Activated CD4-positive, alpha-beta T cell treated with anti-CD3 and anti-CD28 coated beads, Interleukin-2, amount 50 U/mL, for 24 hours (primary cell): ENCODE results near the gene ISCU.
A peak's percentile ranks its signal among the peaks of the same experiment; 100 is the strongest.
"Not testable (repeated sequence)": the region's sequence is repeated elsewhere in the genome, so short reads cannot be mapped to it uniquely, and the experiment has no call there.

ENCODE experiments used
- DNase-seq, 2 donors: peaks; one replicate each; pipeline ENCODE4 v3.0.0-alpha.2; 2020; ENCODE audit warnings: low read depth in 1 of 2, low spot score in 1 of 2

ISCU gene

GRCh38 chr12:108568338-108569154 lies 6.2 kb downstream of the ISCU start:
- DNase-seq: peak in 1 of 2 donors; percentile 72

DNA sequence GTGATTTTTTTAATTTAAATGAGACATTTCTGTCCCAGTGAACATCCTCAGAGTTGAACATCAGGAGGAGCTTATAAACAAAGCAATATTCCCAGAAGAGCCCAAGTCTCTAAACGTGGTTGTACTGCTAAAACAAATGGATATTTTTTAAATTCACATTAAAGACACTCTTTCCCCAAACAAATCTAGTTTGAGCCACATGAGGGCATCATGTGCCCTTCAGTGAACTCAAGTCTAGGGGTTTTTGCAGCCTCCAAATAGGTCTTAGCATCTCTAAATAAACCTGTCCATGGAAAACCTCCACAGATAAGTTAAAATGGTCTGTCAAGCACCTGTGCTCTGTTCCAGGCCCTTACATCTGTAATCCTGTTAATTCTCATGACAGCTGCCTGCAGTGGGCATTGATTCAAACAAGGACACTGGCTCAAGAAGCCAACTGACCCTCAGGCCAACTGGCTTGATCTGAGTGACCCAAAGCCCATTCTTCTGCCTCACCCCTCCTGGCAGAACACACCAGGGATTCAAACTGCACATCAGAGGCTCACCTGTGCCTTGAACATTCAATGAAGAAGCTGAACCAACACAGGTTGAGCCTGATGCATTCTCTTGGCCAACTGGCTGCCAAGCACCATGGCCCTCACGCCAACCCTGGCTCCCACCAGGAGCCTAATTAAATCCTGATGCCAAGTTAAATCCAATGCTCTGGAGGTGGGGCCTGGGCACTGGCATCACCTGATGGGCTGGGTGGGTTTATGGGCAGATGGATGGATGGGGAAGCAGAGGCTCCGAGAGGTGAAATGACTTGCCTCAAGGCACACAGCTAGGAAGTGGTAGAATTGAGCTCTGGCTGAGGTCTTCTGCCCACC lies 8.6 kb downstream of the ISCU start:
- DNase-seq: no peak

DNA sequence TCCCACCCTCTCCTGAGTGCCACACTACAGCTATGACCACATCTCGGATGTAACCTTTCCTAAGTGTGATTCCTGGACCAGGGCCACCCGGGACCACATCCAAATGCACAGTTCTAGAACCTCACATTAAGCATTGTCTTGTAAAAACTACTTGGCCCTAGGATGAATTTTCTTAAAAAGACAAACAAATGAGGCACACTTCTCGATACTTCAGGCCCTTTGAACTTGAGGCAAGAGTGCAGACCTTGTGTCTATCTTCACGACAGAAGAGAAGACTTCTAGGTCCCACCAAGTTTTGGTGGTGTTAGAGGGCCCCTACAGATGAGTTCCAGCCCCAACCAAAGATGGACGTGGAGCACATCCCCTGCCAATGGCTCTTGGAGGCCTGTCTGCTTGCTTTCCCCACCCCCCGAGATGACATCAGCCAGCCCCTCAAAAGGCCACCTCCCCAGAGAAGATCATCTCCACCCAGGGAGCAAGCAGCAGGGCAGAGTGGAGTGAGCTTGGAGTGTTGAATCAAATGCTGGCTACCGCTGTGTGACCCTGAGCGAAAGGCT lies 9.3 kb downstream of the ISCU start:
- DNase-seq: no peak

GRCh38 chr12:108572166-108572790 lies 9.9 kb downstream of the ISCU start:
- DNase-seq: no peak

GRCh38 chr12:108573317-108573716 lies 10.9 kb downstream of the ISCU start:
- DNase-seq: peak in 1 of 2 donors; percentile 32

DNA sequence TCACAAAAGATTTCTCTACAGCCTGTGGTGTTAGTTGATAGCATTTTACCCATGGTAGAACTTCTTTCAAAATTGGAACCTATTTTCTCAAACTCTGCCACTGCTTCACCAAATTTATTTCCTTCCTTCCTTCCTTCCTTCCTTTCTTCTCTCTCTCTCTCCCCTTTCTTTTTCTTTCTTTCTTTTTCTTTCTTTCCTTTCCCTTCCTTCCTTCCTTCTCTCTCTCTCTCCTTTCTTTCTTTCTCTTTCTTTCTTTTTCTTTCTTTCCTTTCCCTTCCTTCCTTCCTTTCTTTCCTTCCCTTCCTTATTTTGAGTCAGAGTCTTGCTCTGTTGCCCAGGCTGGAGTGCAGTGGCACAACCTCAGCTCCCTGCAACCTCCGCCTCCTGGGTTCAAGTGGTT lies 11.9 kb downstream of the ISCU start:
- DNase-seq: not testable (repeated sequence)

DNA sequence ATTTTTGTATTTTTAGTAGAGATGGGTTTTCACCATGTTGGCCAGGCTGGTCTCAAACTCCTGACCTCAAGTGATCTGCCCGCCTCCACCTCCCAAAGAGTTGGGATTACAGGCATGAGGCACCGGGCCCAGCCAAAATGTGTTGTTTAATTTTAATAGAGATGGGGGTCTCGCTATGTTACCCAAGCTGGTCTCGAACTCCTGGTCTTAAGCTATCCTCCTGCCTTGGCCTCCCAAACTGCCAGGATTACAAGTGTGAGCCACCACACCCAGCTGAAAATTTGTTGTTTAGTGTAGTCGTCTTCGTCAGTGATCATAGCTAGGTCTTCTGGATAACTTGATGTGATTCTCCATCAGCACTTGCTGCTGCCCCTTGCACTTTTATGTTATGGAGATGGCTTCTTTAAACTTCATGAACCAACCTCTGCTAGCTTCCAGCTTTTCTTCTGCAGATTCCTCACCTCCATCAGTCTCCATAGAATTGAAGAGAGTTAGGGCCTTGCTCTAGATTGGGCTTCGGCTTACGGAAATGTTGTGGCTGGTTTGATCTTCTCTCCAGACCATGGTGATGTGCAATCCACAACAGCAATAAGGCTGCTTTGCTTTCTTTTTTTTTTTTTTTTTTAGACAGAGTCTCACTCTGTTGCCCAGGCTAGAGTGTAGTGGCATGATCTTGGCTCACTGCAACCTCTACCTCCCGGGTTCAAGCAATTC lies 13.0 kb downstream of the ISCU start:
- DNase-seq: no peak

DNA sequence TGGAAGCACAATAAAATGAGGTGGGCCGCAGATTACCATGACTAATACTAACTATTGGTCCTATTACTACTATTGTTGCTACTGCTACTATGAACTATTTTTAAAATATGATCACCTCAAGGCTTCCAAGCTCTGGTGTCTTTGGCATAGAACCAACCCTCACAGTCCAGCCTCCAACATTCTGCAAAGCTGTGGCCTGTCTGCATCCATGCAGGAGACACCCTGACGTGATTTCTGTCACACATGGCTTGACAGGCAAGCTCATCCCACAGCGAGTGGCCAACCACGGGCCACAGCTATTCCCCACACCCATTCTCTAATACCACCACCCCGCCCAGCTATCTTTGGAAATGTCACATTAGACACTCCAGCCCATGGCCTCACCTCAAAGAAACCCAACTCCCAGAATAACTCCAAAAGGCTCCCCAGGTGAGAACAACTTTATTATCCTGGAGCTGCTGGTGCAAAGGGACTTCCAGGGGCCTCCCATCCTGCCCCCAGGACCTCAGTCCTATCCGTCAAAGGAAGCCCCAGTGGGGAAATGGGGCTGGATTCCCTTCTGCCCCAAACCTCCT lies 14.4 kb downstream of the ISCU start:
- DNase-seq: no peak

DNA sequence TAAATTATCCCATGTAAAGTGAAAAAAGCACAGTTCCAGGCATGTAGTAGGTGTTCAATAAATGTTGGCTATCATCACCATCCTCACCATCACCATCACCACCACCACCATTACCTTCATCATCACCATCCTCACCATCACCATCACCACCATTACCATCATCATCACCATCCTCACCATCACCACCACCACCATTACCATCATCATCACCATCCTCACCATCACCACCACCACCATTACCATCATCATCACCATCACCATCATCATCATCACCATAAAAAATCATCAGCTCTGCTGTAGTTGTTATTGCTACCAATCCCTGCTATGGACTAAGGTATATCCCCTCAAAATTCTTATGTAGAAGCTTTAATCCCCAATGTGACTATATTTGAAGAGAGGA lies 15.1 kb downstream of the ISCU start:
- DNase-seq: no peak

GRCh38 chr12:108578264-108578663 lies 15.9 kb downstream of the ISCU start:
- no peak for DNase-seq

DNA sequence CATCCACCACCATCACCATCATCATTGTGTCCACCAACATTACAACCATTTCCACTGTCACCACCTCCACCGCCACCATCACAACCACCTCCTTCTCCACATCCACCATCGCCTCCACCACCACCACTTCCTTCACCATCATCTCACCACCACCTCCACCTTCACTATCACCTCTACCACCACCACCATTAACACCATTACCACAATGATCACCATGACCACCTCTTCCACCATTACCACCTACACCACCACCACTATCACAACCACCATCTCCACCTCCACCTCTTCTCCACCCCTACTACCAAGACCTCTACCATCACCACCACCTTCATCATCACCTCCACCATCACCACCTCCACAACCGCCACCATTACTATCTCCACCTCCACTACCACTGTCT lies 16.4 kb downstream of the ISCU start:
- no peak for DNase-seq

DNA sequence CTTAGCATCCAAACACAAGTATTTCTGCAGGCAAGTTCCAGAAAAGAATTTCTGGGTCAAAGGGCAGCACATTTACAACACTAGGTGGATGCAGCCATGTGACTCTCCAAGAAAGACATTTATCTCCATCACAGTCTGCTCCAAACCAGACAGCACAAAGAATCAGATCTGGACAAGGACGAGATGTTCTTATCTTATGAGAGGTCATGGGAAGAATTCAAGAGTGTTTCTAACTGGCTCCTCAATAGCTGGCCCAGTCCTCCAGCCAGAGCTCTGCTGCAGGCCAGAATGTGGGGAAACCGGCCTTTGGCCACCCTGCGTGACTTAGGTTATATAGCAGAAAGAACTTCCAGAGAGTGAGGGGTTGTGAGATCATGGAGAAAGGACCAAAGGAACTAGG lies 18.1 kb downstream of the ISCU start:
- DNase-seq: no peak

DNA sequence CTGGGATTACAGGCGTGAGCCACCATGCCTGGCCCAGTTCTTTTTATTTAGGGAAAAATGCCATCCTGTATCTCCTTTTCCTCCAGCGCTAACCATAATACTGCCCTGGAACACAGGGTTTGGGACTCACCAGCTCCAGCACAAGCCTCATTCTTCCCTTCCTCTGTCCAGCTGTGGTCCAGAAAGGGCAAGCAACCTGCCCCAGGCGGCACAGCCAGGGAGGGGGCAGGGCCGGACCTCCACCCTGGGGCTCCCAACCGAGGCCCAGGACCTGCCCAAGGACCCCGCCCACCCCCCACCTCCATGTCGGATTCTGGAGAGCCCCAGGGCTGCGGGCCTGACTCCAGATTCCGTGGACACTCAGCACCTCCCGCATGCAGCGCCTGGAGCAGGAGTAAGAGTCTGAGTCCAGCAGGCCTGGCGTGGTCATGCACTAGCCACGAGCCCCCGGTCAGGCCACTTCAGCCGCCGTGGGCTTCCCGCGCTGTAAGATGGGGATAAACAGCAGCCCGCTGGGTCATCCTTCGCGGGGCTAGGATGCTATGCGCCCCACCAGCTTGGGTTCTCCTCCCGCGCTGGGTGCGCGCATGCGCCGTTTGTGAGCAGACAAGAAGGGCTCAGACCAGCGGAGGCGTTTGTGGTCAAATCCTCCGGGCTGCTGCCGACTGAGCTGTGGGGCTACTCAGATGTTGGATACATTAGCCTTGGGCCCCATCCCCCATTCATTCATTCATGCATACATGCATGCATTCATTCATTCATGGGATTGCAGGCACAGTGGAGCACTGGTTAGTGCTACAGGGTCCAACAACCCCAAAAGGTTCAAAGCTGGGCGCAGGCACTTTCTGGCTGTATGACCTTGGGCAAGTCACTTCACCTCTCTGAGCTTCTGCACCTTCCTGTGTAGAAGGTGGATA lies 19.2 kb downstream of the ISCU start:
- no peak for DNase-seq

DNA sequence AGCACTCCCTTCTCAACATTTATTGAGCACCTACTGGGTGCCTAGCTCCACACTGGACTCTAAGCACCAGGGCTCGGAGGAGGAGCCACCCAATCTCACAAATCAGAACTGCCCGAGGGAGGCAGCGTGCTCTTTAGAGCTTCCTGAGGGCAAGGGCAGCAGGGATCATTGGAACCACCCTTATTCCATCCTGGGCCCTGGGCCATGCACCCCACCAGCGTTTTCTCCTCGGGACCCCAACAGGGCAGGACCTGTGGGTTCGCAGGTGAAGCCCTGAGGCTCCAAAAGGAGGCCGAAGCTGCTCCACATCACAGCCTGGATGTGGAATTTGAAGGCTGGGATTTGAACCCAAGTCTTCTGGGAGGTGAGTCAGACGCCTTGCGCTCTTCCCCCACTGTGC lies 20.1 kb downstream of the ISCU start:
- no peak for DNase-seq

- DNase-seq: no peak
Measured at GRCh38 chr12:108582978-108583770, 20.8 kb downstream of the ISCU start.

GRCh38 chr12:108583991-108584390 lies 21.6 kb downstream of the ISCU start:
- DNase-seq: no peak

- no peak for DNase-seq
Measured at GRCh38 chr12:108584456-108585065, 22.2 kb downstream of the ISCU start.

GRCh38 chr12:108585864-108586263 lies 23.5 kb downstream of the ISCU start:
- no peak for DNase-seq
